Heart right ventricle (tissue), 16 donors: ENCODE measurements around the gene XRCC6. TPM values are rescaled to one million over a fixed set of nuclear protein-coding genes. Genes with fewer than 3 reads are reported as not detected.
"Not testable (repeated sequence)": the region's sequence is repeated elsewhere in the genome, so short reads cannot be mapped to it uniquely, and the experiment has no call there.

Experiments used
- ATAC-seq, 8 donors: fragments of 200-7000 bp; cut with Tn5 transposase; one replicate each; pipeline ENCODE4 v1.9.1; 2020; ENCODE audit warnings: mild to moderate bottlenecking in 8 of 8, moderate library complexity in 8 of 8, moderate number of reproducible peaks in 1 of 8
- DNase-seq, 2 donors: peaks; one replicate each; pipeline ENCODE4 v3.0.0-alpha.2; 2020
- H3K27ac ChIP-seq, 10 donors: fragments of 200-600 bp; sonication (generic) in 2 of 10; one replicate each; pipeline versions ENCODE4 v1.5.0 to v1.8.0; 2020 to 2022; ENCODE audit warnings: mild to moderate bottlenecking in 3 of 10
- H3K27me3 ChIP-seq, 7 donors: fragments of 200-600 bp; one replicate each; pipeline ENCODE4 v1.8.0; 2021 to 2022; ENCODE audit warnings: mild to moderate bottlenecking in 2 of 7
- H3K36me3 ChIP-seq, 9 donors: fragments of 200-600 bp; sonication (generic) in 1 of 9; one replicate each; pipeline versions ENCODE4 v1.5.0 to v1.8.0; 2020 to 2022; ENCODE audit warnings: mild to moderate bottlenecking in 2 of 9
- H3K4me1 ChIP-seq, 9 donors: fragments of 200-600 bp; sonication (generic) in 1 of 9; one replicate each; pipeline versions ENCODE4 v1.5.0 to v1.8.0; 2020 to 2022; ENCODE audit warnings: mild to moderate bottlenecking in 4 of 9
- H3K4me3 ChIP-seq, 10 donors: fragments of 200-600 bp; sonication (generic) in 2 of 10; one replicate each; pipeline versions ENCODE4 v1.5.0 to v1.8.0; 2020 to 2022; ENCODE audit warnings: mild to moderate bottlenecking in 7 of 10, moderate library complexity in 2 of 10
- H3K9me3 ChIP-seq, 11 donors: fragments of 200-600 bp in 10 of 11; sonication (generic) in 2 of 11; one replicate each; pipeline versions ENCODE4 v1.5.0 to v1.8.0; 2013 to 2022; ENCODE audit warnings: mild to moderate bottlenecking in 2 of 11, control low read depth in 1 of 11, moderate library complexity in 1 of 11
- WGBS, 2 donors: extraction: QIAGEN DNeasy Blood & Tissue Kit; methylation state at CpG; one replicate each; pipeline ENCODE4 v1.1.7; 2013; ENCODE audit warnings: inconsistent platforms in 1 of 2; 5-methylcytosine and 5-hydroxymethylcytosine counted together
- intact Hi-C, 10 donors: fragments of 100-400 bp; cut with DNase I; formaldehyde crosslinking; loops; one replicate each; pipeline versions ENCODE4 v1.11.1 to v1.14.2; 2022
- polyA plus RNA-seq, 2 donors: library from polyadenylated mRNA; stranded (reverse); fragments of 200-250 nt; gene quantifications; one replicate each; pipeline ENCODE4 v1.2.3, GENCODE V29; 2013
- total RNA-seq, 10 donors: library from RNA; stranded (reverse); fragmentation: NEBNext Ultra II Directional in 3 of 10; extraction: Animal tissue kit (Norgen Biotek cat#: 25700) in 3 of 10; gene quantifications; one replicate each; pipeline versions ENCODE4 v1.2.1 to v1.2.4, GENCODE V29; 2021 to 2023
- TF ChIP-seq, protein P1 (sequence below), 9 donors: fragments of 200-600 bp; sonication (generic) in 2 of 9; IDR thresholded peaks; one replicate each; pipeline versions ENCODE4 v1.5.0 to v1.8.0; 2021 to 2022; ENCODE audit warnings: antibody characterized with exemption in 9 of 9, mild to moderate bottlenecking in 5 of 9, moderate library complexity in 1 of 9
- donor health status: Arrhythmogenic right ventricular cardiomyopathy.
- donor health status: ischemic (EF 13 %, LVEDD 7.1; RV severe dilation, severe dysfunction).
- donor health status: healthy with polysubstance abuse.
- donor health status: DM: no; HTN: yes; CAD: no.
- donor health status: DM: no; HTN: no; CAD: no.
- donor health status: ischemic (EF 25% LVEDD 6.9; RV normal size, moderate dysfunction).
- donor health status: ischemic (EF 25% LVEDD 5.7; RV mildly dilated, moderate dysfunction).
- donor health status: healthy.
- donor health status: DM: yes; HTN: yes; CAD: no.
- donor health status: Ischemic cardiomyopathy.
- donor health status: ischemic (EF 35%, LVEDD 5.7; RV mildly dilated, moderate dysfunction).
- donor health status: nonischemic (EF 11% LVEDD 7.7; RV severe dilation, severe dysfunction).
- donor health status: DM: yes; HTN: yes; CAD: no.
- donor health status: PGD.
- donor health status: ischemic (EF 29% LVEDD 5.4; RV normal size, mild dysfunction).
- donor health status: nonischemic (EF 23%, LVEDD 6.1; RV moderate dilation, normal function).

The XRCC6 gene
- total and polyA plus RNA-seq, 12 donors, result 103 to 192 (median 181) TPM

DNA sequence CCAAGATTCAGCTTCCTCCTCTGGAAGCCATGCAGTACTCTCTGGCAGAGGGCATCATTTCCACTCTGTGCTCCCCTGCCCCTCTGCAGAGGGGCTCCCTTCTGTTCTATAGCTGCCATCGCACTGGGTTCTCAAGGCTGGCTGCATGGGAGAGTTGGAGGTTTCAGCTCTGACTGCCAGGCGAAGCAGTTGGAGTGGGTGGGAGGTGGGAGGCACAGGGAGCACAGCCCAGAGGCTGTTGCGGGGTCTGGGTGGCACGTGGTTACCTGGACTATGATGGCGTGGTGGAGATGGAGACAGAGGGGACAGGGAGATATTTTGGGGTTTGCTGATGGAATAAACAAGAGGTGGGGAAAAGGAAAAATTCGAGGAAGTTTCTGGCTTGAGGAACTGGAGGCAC is 36.2 kb upstream of the XRCC6 start:
- Histone ChIP-seq H3K27me3 (no peaks in the 10 kb centered on the region), H3K9me3 (no peaks in the 10 kb centered on the region), H3K4me1 (peaks cover 4 to 30% (median 17%) of the 10 kb centered on the region in 9 donors), H3K4me3 (no peak overlapping the region), H3K36me3 (peaks cover 0 to 52% (median 5%) of the 10 kb centered on the region in 9 donors), H3K27ac (no peak overlapping the region)
- TF ChIP-seq, protein P1, sequence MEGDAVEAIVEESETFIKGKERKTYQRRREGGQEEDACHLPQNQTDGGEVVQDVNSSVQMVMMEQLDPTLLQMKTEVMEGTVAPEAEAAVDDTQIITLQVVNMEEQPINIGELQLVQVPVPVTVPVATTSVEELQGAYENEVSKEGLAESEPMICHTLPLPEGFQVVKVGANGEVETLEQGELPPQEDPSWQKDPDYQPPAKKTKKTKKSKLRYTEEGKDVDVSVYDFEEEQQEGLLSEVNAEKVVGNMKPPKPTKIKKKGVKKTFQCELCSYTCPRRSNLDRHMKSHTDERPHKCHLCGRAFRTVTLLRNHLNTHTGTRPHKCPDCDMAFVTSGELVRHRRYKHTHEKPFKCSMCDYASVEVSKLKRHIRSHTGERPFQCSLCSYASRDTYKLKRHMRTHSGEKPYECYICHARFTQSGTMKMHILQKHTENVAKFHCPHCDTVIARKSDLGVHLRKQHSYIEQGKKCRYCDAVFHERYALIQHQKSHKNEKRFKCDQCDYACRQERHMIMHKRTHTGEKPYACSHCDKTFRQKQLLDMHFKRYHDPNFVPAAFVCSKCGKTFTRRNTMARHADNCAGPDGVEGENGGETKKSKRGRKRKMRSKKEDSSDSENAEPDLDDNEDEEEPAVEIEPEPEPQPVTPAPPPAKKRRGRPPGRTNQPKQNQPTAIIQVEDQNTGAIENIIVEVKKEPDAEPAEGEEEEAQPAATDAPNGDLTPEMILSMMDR (IDR thresholded peaks at IDR 0.05), result no peak
- intact Hi-C loops, result loop anchor here in 2 of 10 donors (5.0 kb wide), 2 partner anchors 38 to 43 kb away; partner anchors contain the start of gene POLR3H (in 1 of the 2)
- WGBS, 2 donors, result 94 to 95% methylated on average over 6 of the region's 6 CpGs
- DNase-seq, result no peak
- ATAC-seq, result no peak

DNA sequence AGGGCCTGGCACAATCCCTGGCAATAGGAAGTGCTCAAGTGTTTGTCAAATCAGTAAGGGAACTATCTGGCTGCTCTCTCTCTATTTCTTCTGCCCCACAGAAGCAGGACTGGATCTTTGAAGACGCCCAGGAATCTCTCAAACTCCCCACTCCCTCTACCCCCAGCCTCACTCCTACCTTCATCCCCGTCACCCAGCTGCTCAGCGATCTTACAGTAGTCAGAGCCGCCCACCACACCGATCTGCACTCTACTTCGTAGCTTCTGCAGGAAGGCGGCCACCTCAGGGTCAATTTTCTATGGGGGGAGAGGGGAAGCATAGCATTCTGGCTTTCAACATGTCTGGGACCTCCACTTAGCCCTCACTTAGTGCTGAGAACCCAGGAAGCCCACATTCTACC is 35.2 kb upstream of the XRCC6 start:
- peaks cover 4 to 37% (median 19%) of the 10 kb centered on the region in 9 donors for H3K4me1 ChIP-seq
- TF ChIP-seq, protein P1 (IDR thresholded peaks at IDR 0.05), result no peak
- 98 to 99% methylated on average over 7 of the region's 7 CpGs for WGBS, 2 donors
- peaks cover 0 to 45% (median 5%) of the 10 kb centered on the region in 9 donors for H3K36me3 ChIP-seq
- DNase-seq (no peak), ATAC-seq (no peak)
- intact Hi-C loops, result loop anchor here in 2 of 10 donors (5.0 kb wide), 2 partner anchors 39 to 44 kb away; partner anchors contain the start of gene POLR3H (in 1 of the 2)
- H3K27ac ChIP-seq, result no peak overlapping the region
- no peaks in the 10 kb centered on the region for H3K9me3 ChIP-seq
- no peak overlapping the region for H3K4me3 ChIP-seq
- no peaks in the 10 kb centered on the region for H3K27me3 ChIP-seq

DNA sequence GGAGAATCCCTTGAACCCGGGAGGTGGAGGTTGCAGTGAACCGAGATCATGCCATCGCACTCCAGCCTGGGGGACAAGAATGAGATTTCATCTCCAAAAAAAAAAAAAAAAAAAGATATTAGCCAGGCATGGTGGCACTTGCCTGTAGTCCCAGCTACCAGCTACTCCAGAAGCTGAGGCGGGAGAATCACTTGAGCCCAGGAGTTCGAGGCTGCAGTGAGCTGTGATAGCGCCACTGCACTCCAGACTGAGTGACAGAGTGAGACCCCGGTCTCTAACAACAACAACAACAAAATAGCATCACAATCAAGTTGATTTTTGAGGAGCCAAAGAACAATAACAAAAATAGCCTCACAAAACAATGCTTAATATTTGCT is 33.8 kb upstream of the XRCC6 start:
- Histone ChIP-seq H3K4me3 (no peak overlapping the region), H3K27ac (no peak overlapping the region), H3K9me3 (no peaks in the 10 kb centered on the region), H3K4me1 (peaks cover 4 to 36% (median 19%) of the 10 kb centered on the region in 9 donors), H3K36me3 (peaks cover 0 to 31% (median 5%) of the 10 kb centered on the region in 9 donors), H3K27me3 (no peaks in the 10 kb centered on the region)
- 96 to 97% methylated on average over 7 of the region's 7 CpGs for WGBS, 2 donors
- intact Hi-C loops, result loop anchor here in 2 of 10 donors (5.0 kb wide), 2 partner anchors 40 to 45 kb away; partner anchors contain the start of gene POLR3H (in 1 of the 2)
- DNase-seq (no peak), ATAC-seq (no peak)
- TF ChIP-seq, protein P1 (IDR thresholded peaks at IDR 0.05), result no peak

DNA sequence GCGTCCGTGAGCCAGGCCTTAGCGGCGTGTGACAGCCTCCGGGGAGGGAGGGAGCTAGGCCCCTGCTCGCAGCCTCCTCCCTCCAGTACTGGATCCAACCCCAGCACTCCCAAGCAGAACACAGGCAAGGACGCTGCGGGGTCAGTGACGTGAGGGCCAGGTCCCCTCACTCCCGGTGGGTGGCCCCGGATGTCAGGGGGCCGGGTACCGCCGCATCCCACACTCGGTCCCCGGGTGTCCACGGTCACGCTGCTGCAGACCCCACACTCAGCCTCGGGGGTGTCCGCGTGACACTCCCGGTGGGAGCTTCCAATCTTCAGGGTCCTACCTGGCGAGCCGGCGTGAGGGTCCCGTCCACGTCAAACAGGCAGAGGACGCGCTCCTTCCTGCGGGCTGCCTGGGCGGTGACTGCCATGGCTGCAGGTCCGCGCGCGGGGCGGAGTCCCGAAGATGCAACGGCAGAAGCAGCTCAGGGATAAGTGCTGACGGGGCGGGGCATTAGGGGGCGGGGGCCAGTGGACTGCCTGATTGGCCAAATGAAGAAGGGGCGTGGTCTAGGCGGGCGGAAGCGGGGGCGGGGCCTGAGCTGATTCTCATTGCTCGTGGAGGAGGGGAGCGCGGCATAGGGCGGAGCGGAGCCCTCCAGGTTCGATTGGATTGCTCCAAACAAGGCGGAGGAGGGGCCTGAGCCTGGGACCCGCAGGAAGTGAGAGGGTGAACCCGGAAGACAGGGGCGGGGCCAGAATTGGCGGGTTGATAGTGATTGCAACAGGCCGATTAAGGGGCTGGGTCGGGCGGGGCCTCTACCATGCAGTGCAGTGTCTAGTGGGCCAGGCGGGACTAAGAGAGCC is 31.5 kb upstream of the XRCC6 start, which contains the start of gene PMM1:
PMM1 (minus strand) TSS at position 450 of the 851 bp plus-strand sequence; CDS start at position 415, 35 bp downstream.
- H3K27me3 ChIP-seq, result no peaks in the 10 kb centered on the region
- peak; percentile 98 to 100 (median 99) for ATAC-seq
- peaks cover 4 to 27% (median 19%) of the 10 kb centered on the region in 9 donors for H3K4me1 ChIP-seq
- peak within 1 kb of the TSS in 9 of 10 donors; percentile 58 to 90 (median 78) for H3K27ac ChIP-seq
- WGBS, 2 donors, result 1% methylated on average over 61 of the region's 61 CpGs
- H3K36me3 ChIP-seq, result peaks cover 0 to 10% (median 0%) of the 10 kb centered on the region in 9 donors
- DNase-seq, result peak; percentile 100
- intact Hi-C loops, result loop anchor here in 7 of 10 donors (1.0 to 10.0 kb wide), 5 partner anchors 42 to 195 kb away; partner anchors contain the start of gene POLR3H (in 5 of the 7)
- H3K9me3 ChIP-seq, result no peaks in the 10 kb centered on the region
- TF ChIP-seq, protein P1 (IDR thresholded peaks at IDR 0.05), result no peak
- peak within 1 kb of the TSS; percentile 68 to 97 (median 92) for H3K4me3 ChIP-seq

DNA sequence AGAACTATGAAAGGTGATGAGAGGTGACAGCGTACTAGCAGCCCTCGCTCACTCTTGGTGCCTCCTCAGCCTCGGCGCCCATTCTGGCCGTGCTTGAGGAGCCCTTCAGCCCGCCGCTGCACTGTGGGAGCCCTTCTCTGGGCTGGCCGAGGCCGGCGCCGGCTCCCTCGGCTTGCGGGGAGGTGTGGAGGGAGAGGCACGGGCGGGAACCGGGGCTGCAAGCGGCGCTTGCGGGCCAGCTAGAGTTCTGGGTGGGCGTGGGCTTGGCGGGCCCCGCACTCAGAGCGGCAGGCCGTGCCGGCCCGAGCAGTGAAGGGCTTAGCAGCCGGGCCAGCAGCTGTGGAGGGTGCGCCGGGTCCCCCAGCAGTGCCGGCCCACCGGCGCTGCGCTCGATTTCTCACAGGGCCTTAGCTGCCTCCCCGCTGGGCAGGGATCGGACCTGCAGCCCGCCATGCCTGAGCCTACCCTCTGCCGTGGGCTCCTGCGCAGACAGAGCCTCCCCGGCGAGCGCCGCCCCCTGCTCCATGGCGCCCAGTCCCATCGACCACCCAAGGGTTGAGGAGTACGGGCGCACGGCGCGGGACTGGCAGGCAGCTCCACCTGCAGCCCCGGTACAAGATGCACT is 27.6 kb upstream of the XRCC6 start:
- ATAC-seq, H3K36me3 ChIP-seq, H3K9me3 ChIP-seq, H3K27me3 ChIP-seq, H3K27ac ChIP-seq, H3K4me3 ChIP-seq, DNase-seq: not testable (repeated sequence)
- intact Hi-C loops, result loop anchor here in 4 of 10 donors (10.0 kb wide), 2 partner anchors 49 to 199 kb away; partner anchors contain the start of gene POLR3H (in 3 of the 4)
- 97% methylated on average over 43 to 51 of the region's 51 CpGs for WGBS, 2 donors
- H3K4me1 ChIP-seq, result peaks cover 4 to 30% (median 21%) of the 10 kb centered on the region in 9 donors
